ENCODE results near the gene NEMP1.
"Not testable (repeated sequence)": the region's sequence is repeated elsewhere in the genome, so short reads cannot be mapped to it uniquely, and the experiment has no call there.

Gene NEMP1, protein sequence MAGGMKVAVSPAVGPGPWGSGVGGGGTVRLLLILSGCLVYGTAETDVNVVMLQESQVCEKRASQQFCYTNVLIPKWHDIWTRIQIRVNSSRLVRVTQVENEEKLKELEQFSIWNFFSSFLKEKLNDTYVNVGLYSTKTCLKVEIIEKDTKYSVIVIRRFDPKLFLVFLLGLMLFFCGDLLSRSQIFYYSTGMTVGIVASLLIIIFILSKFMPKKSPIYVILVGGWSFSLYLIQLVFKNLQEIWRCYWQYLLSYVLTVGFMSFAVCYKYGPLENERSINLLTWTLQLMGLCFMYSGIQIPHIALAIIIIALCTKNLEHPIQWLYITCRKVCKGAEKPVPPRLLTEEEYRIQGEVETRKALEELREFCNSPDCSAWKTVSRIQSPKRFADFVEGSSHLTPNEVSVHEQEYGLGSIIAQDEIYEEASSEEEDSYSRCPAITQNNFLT

DNA sequence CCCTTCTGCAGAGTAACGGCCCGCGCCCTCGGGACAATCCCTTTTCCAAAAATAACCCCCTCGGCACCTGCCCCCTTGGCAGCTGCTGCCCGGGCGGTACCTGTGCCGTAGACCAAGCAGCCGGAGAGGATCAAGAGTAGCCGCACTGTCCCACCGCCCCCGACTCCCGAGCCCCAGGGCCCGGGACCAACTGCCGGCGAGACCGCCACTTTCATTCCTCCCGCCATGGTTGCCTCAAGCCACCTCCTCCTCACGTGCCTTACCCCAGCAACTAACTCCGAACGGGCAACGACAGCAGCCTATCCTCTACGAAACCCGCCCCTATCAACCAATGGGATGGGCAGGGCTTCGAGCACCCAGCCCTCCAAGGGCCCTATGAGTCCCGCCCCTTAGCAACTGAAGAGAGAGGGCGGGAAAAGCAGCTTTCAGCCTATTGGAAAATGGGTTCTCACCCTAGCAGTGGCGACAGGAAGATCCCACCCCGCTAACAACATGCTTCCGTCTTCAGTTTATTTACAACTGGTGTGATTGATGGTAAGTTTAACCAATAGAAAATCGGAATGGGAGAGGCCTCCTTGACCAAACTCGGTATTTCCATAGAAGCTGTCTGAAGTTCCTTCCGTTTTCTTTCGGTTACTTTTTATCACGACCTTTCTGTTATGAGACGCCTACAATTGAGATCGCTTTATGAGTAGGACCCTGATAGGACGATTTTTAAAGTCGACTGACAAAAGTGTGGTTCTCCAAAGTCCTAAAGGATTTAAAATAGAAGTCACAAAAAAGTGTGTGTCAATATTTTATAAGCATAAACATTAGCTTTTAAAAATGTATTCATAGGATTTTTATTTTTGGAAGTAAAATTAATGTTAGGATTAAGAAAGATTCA, at the start of gene NEMP1:
Gene NEMP1 (minus strand): TSS at position 273 of the 886 bp plus-strand sequence. CDS start 46 bp downstream, at position 227.
- peak; percentile 100 for DNase-seq (ENCODE audit: low spot score)

DNA sequence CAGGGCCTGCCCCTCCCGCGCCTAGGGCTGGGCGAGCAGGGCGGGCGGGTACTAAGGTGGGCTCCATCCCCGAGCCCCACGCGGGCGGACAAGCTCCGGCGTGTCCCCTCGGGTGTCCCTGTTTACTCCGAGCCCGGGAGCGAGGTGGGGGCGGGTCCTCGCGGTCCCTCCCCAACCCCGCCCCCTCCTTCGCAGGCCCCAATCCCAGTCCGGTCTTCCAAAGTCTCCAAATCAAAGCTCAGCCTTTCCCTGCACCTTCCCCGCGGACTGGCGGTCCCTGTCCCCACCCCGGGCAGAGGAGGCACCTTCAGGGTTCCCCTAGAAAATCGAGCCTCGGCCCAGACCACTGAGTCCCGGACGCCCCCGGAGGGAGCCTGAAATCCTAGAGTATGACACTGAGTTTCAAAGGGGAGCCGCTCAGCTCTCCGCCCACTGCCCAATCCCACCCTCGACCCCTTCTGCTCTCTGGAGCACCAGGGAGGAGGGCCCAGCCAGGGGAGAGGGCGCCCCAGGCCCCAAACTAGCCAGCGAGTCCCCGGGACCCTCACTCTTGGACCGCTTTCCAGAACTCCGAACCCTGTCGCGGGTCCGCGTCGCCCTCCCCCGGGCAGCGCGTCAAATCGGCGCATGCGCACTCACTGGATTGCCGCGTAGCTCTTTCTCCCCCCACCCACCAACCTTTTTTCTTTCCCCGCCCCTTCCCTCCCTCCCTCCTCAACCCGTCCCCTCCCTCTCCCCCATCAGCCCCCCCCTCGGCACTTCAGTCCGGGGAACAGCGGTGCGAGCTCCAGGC, 49.3 kb upstream of the NEMP1 start, which contains the start of gene LRP1:
Gene LRP1 (plus strand): TSS at position 758 of the 793 bp plus-strand sequence. CDS start 482 bp downstream, outside the sequence.
- peak; percentile 75 for DNase-seq (ENCODE audit: low spot score)

DNA sequence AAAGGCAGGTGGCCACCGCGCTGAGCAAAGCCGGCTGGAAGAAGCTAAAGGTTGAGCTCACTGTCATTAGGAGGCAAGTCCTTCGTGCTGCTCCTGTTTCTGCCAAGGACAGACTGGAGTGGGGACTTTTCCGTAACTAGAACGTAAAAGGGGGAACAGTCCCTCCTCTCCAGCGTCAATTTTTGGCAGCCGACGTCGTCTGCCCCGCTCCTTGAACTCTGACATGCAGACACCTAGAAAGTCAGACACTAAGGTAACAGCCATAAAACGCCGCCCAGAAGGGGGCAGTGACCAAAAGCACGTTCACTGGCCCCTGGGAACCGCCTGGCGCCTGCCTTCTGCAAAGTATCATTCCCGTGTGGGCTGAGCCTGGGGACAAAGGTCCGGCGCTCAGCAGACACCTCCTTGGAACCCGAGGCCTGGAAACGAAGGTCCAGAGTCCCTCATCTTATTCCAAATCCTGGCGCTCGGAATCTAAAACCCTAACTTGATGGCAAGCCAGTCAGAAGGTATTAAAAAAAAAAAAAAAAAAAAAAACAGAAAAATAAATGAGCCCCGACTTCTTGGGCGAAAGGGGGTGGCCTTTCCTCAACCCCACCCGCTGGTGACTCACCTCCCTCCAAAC, 48.6 kb upstream of the NEMP1 start:
- peak; percentile 74 for DNase-seq (ENCODE audit: low spot score)

DNA sequence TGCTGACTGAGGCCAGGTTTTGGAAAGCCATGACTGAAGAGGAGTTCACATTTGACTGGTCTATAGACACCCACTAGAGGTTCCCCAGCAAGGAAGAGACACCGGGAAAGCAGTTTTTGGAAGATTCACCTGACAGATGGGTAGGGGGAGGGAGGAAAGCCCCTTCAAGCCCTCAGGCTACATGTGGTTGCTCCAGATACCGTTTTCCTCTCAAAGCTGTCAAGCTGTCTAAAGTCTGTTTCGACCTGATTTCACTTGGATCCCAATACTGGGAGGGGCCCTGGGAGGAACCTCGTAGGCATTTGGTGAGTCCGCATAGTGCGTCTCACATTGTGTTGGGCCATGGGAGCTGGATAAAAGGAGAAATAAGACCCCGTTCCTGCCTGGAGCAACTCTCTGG, 48.0 kb upstream of the NEMP1 start:
- no peak for DNase-seq (ENCODE audit: low spot score)

DNA sequence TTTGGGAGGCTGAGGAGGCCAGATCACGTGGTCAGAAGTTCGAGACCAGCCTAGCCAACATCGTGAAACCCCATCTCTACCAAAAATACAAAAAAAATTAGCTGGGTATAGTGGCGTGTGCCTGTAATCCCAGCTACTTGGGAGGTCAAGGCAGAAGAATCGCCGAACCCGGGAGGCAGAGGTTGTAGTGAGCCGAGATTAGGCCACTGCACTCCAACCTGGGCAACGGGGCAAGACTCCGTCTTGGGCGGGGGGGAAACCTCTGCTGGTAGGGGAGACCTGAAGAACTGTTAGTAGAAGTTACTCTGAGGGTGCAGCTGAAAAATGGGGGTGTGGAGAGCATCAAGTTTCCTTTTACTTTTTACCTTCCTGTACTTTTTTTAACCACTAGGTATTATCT, 47.5 kb upstream of the NEMP1 start:
- DNase-seq (ENCODE audit: low spot score): no peak

DNA sequence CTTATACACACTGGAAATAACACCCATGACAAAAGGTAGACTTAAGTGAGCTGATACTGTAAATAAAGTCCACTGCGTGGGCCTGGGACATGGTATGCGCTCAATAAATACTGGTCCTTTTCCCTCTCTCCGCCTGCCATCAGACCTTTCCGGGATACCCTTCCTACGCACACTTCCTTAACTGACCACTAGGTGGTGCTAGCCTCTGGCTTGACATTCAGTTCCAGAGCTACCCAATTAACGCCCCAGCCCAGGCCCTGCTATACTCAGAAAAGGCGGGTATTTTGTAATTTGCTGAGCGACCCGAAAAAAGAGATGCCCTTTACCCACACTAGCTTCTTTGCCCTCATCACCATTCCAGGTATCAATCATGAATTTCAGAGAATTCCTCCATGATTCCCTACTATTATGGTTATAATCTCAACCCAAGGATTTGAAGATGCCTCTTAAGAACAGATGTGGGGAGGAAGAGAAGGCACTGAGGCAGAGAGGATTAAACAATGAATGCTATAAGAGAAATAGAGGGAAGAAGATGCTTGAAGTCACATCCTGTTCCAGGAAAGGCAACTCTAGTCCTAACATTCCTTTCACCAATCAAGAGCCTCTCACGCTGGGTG, 45.8 kb upstream of the NEMP1 start:
- DNase-seq (ENCODE audit: low spot score): peak; percentile 74

DNA sequence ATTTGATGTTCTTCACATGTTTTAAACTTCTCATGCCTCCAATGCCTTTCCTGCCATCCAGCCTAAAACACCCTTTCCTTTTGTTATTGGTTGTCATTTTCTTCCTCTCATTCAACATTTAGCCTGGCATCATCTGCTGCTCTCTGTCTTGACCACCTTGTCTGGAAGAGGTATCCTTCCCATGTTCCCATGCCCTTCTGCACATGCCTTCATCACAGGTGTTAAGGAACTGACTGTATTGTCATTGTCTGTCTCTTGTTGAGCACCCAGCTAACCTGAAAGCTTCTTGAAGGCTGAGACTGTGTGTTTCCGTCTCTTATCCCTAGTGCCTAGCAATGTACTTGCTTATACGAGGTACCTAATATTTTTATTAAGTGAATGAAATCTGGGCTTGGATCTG, 45.2 kb upstream of the NEMP1 start:
- no peak for DNase-seq (ENCODE audit: low spot score)

DNA sequence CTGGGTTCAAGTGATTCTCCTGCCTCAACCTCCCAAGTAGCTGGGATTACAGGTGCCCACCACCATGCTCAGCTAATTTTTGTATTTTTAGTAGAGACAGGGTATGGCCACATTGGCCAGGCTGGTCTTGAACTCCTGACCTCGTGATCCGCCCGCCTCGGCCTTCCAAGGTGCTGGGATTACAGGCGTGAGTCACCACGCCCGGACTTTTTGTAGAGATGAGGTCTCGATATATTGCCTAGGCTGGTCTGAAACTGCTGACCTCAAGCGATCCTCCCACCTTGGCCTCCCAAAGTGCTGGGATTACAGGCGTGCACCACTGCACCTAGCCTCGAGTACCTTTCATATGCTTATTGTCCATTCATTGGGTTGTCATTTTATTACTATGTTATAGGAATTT, 42.1 kb upstream of the NEMP1 start:
- DNase-seq (ENCODE audit: low spot score): not testable (repeated sequence)

DNA sequence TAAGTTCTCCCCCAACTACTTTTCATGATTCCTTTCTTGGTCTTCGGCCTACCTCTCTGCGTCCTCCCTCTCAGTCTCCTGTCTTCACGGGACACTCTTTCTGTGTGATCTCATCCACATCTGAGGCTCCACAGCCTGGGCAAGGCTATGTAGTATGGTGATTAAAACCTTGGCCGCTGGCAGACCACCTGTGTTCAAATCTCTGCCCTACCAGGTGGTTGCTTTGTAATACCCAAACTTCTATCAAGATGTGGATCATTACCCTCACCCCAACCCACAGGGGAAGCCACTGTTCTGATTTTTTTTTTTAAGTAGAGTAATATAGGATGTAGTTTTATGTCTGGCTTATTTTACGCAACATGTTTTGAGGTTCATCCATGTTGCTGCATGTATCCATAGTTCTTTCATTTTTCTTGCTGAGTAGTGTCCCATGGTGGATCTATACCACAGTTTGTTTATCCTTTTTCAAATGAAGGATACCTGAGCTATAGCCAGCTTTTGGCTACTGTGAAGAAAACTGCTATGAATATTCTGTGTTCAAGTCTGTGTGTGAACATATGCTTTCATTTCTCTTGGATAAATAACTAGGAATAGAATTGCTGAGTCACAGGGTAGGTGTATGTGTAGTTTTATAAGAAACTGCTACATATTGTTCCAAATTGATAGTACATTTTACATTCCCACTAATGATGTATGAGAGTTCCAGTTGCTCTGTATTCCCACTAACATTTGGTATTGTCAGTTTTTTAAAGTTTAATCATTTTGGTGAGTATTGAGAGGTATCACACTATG, 40.9 kb upstream of the NEMP1 start:
- DNase-seq (ENCODE audit: low spot score): no peak

DNA sequence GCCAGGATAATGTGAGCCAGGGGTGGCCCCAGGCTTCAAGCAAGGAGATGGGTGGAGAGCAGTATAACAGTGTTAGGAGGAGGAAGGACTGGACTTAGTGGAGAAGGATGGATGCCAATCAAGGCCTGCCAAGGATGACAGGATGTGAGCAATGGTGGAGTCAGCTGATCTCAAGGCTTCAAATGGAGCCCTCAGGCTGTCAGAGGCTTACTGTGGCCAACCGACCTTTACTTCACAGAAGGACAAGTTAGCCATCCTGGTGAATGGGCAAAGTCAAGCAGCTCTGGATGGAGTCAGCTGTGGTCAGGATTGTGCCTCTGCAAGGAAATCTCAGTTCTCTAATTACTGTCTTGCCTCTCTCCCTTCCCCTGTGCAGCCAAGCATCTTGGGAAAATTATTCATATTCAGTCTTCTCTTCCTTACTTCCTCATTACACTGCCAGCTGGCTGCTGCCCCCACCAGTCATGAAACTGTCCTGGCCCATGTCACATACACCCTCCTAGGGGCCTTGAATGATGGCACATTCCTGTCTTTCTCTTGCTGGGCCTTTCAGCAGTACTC, 40.2 kb upstream of the NEMP1 start:
- peak; percentile 93 for DNase-seq (ENCODE audit: low spot score)

DNA sequence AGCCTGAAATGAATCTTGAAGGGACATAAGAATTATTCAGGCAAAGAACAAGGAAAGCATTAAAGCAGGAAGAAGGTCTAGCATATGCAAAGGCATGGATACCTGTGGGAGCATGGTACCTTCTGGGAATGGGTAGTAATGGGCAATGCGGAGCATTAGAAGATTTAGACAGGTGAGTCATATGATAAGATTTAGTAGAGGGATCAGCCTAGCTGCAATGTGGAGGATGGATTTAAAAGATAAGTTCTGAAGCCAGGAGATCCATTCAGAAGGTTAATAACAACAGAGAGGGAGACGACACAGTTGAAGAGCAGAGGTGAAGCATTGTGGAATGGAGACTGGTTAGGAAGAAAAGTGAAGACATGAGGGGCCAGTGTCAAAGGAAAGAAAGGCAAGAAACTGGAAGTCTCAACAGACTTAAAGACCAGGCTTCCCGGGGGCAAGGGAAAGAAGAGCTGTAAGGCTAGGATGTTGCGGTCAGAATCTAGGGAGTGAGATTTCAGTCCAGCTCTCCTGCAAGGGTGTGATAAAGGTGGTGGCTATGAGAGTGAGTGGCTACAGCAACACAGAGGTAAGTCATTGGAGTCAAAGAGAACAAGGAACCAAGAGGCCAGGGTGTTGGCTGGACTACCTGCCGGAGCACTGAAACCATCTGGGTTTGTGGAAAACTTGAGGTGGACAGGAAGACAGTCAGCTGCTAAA, 38.1 kb upstream of the NEMP1 start:
- DNase-seq (ENCODE audit: low spot score): no peak

DNA sequence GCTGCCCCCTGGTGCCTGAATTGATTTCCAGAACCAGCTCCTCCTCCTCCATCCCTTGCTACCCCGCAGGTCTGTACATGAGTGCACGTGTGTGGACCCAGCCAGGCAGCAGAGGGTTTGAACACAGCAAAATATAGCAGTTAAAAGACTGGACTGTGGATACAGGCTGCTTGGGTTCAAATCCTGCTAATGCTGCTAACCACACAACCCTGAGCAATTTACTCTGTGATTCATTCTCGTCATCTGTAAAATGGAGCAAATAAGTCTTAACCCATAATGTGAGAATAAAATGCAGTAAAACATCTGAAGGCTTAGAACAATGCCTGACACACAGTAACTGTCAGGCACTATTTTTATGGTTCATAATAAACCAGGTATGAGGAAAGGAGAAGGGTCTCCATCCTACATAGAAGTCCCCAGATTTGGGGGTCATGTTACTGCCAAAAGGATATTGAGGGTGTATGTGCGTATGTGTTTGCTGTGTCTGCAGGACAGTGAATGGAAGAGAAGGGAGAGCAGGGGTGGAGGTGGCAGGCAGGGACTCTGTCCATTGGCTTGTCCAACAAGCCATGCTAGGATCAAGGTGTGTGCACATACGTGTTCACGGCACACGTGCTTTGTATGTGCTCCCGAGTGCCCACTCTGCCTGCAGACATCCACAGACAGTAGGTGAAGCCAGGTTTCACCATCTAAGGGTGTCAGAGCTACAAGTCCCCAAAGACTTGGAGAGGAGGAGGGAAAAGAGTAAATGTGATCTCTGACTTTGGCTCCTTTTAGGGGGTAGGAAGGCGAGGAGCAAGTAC, 34.1 kb upstream of the NEMP1 start:
- no peak for DNase-seq (ENCODE audit: low spot score)

DNA sequence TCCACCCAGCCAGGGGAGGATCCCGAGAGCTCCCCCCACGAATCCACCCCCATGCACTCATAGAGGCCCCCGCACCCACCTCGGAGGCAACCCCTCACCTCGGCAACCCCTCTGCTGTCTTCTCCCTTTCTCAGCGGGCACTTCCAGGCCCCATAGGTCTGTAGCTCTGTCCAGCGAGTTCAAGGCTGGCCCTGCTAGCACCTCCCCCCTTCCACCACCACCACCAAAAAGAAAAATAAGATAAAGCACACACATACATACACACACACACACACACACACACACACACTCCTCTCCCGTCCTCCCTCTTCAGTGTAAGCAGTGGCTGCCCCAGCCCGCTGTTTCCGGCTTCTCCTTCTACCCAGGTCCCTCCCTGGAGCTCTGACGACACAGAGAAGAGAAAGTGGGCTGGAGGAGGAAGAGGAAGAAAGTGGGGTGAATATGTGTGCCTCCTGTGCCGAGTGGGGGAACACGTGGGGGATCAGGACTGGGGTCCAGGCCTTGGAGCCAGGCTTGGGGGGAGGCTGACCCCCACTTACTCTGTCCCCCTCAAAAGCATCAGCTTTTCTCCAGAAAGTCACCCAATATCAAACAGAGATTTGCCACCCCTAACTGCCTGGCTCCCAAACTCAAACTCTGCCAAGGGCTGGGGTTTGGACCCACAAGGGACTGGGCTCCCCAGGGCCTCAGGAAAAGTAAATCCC, 32.6 kb upstream of the NEMP1 start, which contains the start of gene STAT6:
Gene STAT6 (minus strand): TSS at position 332 of the 704 bp plus-strand sequence. CDS start 3,084 bp downstream, outside the sequence.
- DNase-seq (ENCODE audit: low spot score): peak; percentile 90

DNA sequence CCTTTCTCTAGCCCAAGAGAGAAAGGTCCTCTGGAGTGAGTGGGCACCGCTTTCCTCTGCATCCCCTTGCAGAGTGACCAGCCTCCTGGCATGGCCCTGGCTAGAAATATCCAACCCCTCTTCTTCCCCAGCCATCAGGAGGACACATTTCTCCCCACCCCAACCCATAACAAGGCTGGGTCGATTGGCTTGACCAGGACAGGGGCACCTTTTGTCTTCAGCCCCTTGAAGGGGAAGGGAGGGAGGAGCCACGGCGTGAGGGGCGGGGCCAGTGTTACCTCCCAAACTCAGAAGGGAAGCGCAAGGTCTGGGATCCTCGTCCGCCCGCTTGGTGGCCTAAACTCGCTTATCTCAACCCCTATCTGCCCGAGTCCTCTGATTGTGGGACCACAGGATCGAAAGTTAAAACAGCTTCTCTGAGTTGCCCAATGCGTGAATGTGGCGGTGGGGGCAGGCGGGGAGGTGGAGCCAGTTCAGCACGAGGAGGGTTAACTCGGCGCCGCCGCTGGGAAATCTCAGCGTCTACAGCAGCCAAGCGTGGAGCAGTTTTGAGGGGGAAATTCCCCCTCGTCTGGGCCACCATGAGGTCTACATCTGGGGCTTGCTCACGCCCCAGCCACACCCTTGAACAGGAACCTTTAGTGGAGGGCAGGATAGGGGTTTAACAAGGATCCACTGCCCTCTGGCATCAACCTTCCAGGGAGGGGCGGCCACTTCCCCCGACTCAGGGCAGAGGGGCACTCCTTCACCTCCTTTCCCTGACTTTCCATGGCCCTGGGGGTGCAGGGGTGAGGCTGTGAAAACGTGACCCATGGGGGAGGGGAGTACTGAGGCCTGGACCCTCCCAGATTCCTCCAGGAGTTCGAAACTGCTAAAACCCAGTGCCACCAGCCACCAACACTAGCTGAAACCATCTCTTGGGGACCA, 31.8 kb upstream of the NEMP1 start:
- DNase-seq (ENCODE audit: low spot score): peak; percentile 83

DNA sequence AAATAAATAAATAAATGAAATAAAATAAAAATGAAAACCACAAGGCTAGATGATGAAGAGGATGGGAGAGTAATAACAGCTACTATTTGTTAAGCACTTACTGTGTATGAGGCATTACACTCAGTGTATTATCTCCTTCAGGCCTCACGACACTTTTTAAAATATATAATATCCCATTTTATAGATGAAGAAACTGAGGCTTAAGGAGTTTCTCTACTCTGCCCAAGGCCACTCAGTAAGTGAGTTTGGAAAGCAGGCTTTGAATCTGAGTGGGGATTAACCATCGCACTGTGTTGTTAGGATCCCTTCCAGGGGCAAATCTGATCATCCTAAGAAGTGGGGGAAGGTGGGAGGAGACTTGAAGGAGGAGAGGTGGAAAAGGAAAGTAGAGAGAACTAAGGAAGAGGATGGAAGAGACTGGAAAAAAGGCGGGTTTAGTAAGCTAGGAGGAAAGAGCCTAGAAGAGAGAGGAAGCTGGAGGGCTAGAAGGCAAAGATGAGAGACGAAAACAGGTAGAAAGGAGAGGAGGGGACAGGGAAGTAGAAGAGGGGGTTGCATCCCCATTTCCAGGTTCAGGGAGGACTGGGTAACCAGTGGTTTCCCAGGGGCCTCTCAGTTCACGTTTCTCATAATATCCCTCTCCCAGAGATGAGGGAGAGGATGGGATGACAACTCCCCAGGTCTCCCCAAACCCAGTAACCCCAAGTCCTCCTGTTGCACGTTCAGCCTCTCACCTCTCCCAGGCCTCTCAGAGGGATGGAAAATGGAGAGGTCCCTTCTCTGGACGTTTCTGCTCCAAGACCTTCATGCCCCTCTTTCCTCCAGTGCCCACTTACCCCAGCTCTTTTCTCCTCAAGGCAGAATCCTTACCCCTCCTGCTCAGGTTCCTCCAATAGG, 30.9 kb upstream of the NEMP1 start:
- DNase-seq (ENCODE audit: low spot score): no peak
